Neuron (in vitro differentiated cells): ENCODE results near the gene OLFM4.

ENCODE experiments used
- H2AFZ ChIP-seq: one replicate; pipeline ENCODE4 v1.6.1; 2013; ENCODE audit warnings: low read depth, mild to moderate bottlenecking, inconsistent platforms, low read length, moderate library complexity
- H3K27me3 ChIP-seq: one replicate; pipeline ENCODE4 v1.6.1; 2013; ENCODE audit warnings: low read length; ENCODE audit not compliant: insufficient read depth
- H3K36me3 ChIP-seq: one replicate; pipeline ENCODE4 v1.6.1; 2013; ENCODE audit warnings: low read length; ENCODE audit not compliant: insufficient read depth
- H3K4me1 ChIP-seq: one replicate; pipeline ENCODE4 v1.6.1; 2013; ENCODE audit warnings: low read length; ENCODE audit not compliant: insufficient read depth
- H3K4me3 ChIP-seq: 2 replicates; pipeline ENCODE4 v1.5.1; 2013; ENCODE audit warnings: mild to moderate bottlenecking, low read length, moderate library complexity
- H3K9me3 ChIP-seq: one replicate; pipeline ENCODE4 v1.6.1; 2013; ENCODE audit warnings: low read length

The OLFM4 gene

DNA sequence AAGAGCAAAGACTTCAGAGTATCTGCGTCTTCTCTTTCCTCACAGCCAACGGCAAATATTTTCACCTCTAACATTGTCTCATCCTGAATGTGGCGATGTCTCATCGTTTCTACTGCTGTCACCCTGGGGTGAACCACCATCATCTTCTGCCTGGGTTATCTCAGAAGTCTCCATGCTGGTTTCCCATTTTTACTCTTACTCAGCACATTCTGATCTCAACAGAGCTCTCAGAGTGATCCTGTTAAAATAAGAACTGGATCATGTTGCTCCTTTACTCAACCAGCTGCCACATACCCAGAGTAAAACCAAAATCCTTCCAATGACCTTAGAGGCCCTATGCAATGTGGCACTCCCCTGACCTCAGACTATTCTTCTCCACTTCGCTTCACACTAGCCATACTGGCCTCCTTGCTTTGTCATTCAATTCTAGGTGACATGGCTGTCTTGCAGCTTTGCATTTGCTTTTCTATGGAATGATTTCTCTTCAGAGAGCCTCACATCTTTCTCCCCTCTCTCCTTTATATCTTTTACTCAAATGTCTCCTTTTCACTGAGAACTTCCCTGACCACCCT lies 7.8 kb upstream of the OLFM4 start:
- Histone ChIP-seq H3K36me3 (no peaks in the 10 kb centered on the region), H3K4me3 (no peak overlapping the region), H2AFZ (no peak overlapping the region), H3K4me1 (peaks cover 43% of the 10 kb centered on the region), H3K9me3 (peaks cover 3% of the 10 kb centered on the region), H3K27me3 (no peaks in the 10 kb centered on the region)

DNA sequence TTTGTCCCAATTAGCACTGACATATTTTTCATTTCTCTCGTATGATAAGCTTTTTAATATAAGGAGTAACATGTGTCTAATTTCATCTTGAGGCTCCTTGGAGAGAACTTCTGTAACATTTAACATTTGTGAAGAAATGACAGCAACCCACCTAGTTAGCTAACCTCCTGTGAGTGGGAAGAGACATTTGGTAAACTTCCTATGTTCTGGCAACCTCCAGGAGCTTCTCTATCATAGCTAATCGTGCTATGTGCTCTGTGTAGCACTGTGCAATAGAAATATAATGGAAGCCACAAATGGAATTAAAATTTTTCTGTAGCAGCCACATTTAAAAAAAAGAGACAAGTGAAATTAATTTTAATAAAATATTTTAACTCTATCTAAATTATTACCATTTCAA lies 5.4 kb upstream of the OLFM4 start:
- H3K4me1 ChIP-seq: peaks cover 50% of the 10 kb centered on the region
- H3K4me3 ChIP-seq: no peak overlapping the region
- H2AFZ ChIP-seq: no peak overlapping the region
- H3K9me3 ChIP-seq: no peaks in the 10 kb centered on the region
- H3K27me3 ChIP-seq: no peaks in the 10 kb centered on the region
- no peaks in the 10 kb centered on the region for H3K36me3 ChIP-seq

DNA sequence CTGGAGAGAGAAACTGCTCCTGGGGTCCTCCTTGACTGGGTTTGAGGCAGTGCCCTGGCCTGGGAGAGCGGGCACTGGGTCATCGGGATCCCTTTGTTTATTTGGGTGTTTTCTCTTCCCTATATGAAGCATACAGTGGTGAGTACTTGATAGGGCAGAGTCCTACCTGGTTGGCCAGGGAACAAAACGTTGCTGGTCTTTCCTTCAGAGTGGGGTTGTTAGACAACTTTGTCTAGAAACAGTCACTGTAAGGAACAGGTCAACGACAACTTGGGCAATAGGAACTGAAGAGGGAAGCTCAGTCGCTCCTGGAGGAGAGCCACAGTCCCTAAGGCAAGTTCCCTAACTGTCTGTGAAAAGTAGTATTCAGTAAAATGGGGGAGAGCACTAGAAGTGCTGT lies 550 bp upstream of the OLFM4 start:
- H3K27me3 ChIP-seq: no peaks in the 10 kb centered on the region
- no peaks in the 10 kb centered on the region for H3K36me3 ChIP-seq
- no peaks in the 10 kb centered on the region for H3K9me3 ChIP-seq
- H3K4me3 ChIP-seq: no peak overlapping the region
- H3K4me1 ChIP-seq: peaks cover 18% of the 10 kb centered on the region
- H2AFZ ChIP-seq: no peak overlapping the region

DNA sequence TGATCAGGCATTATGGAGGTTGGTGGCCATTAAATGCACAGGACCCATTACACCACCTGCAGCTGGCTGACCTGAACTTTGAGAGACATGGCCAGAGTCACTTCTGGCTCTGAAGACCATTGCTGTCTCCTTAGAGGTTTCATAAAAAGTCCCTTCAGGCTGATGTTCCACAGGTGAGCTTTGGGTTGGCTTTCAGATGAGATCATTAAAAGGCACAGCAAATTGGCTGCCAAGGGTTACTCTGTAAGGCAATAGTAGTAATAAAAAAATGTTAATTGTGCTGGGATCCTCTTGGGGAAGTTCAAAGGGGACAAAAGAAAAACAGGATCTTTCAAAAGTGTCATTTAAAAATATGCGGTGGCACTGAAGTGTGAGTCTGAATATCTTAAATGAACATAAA lies 4.2 kb downstream of the OLFM4 start:
- Histone ChIP-seq H3K4me3 (no peak overlapping the region), H3K27me3 (no peaks in the 10 kb centered on the region), H2AFZ (no peak overlapping the region), H3K4me1 (no peaks in the 10 kb centered on the region), H3K9me3 (no peaks in the 10 kb centered on the region), H3K36me3 (no peaks in the 10 kb centered on the region)

DNA sequence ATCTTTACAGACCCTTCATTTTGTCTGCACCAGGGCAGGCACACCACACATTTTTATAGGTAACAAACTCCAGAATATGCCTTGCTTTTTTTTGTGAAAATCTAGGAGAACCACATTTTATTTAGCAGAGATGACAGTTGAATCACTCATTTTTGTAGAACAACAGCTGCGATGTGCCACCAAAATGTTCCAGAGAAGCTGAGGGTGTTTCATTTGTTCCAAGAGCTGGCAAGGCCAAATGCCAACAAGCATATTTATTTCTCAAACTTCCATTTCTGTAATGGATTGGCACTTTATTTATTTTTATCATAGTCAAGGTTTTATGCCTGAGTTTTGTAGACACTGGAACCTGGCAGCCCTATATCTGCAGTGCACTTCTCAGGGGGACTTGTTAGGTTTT lies 10.4 kb downstream of the OLFM4 start:
- no peak overlapping the region for H3K4me3 ChIP-seq
- H3K36me3 ChIP-seq: no peaks in the 10 kb centered on the region
- no peaks in the 10 kb centered on the region for H3K9me3 ChIP-seq
- H2AFZ ChIP-seq: no peak overlapping the region
- no peaks in the 10 kb centered on the region for H3K27me3 ChIP-seq
- peaks cover 13% of the 10 kb centered on the region for H3K4me1 ChIP-seq

DNA sequence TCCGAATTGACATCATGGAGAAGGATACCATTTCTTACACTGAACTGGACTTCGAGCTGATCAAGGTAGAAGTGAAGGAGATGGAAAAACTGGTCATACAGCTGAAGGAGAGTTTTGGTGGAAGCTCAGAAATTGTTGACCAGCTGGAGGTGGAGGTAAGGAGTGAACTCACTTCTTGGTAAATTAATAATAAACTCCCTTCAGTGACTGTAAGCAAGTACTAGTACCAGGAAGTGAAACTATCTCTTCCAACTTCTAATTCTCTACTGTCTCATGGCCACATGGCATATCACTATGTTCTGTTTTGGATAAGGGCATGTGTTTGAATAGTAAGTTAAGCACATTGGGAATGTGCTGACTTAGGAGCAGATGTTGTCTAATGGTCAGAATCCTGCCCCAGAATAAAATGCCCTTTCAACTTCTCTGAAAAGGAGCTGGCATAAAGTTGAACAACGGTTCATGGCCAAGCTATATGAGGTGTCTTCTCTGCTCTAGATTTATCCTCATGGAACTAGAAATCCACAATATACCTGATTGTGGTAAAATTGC lies 13.4 kb downstream of the OLFM4 start:
- Histone ChIP-seq H3K4me3 (no peak overlapping the region), H2AFZ (no peak overlapping the region), H3K36me3 (no peaks in the 10 kb centered on the region), H3K9me3 (no peaks in the 10 kb centered on the region), H3K4me1 (peaks cover 15% of the 10 kb centered on the region), H3K27me3 (no peaks in the 10 kb centered on the region)

DNA sequence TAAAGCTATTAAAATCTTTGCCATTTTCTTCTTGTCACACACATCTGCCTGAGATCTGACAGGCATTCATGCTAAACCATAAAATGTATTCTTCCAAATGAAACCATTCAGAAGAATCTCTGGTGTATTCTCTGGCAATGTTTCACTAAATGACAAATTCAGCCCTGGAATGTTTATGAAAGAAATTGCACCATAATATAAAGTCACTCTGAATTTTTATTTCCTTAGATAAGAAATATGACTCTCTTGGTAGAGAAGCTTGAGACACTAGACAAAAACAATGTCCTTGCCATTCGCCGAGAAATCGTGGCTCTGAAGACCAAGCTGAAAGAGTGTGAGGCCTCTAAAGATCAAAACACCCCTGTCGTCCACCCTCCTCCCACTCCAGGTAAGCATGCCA lies 14.3 kb downstream of the OLFM4 start:
- Histone ChIP-seq H3K9me3 (no peaks in the 10 kb centered on the region), H3K36me3 (no peaks in the 10 kb centered on the region), H3K27me3 (no peaks in the 10 kb centered on the region), H2AFZ (no peak overlapping the region), H3K4me1 (peaks cover 15% of the 10 kb centered on the region), H3K4me3 (no peak overlapping the region)

DNA sequence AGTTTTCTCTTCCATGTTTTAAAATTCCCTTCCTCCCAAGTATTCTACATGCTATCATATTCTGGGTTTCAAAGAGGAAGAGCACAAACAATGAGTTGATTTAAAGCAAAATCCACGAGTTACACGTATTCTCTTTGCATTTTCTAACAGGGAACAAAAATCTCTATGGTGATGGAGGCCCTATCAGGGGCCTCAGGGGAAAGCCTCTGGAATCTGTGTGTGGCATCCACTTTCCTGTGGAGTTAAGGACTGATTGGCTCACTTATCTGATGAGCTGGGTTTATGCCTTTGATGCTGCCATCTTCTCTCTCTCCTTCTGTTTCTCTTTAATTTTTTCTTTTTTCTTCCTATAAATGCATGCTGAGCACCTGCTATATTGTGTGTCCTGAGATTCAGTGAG lies 14.8 kb downstream of the OLFM4 start:
- no peaks in the 10 kb centered on the region for H3K9me3 ChIP-seq
- no peaks in the 10 kb centered on the region for H3K27me3 ChIP-seq
- H3K4me1 ChIP-seq: peaks cover 15% of the 10 kb centered on the region
- H2AFZ ChIP-seq: no peak overlapping the region
- no peaks in the 10 kb centered on the region for H3K36me3 ChIP-seq
- no peak overlapping the region for H3K4me3 ChIP-seq

DNA sequence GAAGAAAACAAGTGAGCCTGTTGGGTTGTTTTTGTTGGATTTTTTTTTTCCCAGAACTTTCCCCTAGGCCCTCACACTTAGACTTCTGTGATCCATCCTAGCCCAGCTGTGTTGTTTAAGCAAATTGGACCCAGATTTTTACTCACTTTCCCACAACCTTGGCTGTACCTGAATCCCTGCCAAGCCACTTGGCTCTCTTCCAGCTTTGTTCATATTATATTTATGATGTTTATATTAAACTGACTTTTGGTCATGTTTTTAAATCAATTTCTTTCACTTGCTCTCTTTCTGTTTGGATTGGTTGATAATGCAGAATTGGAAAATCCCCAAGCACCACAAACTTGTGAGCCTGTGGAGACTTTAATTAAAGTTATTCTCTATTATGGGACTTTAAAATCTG lies 16.6 kb downstream of the OLFM4 start:
- H3K27me3 ChIP-seq: no peaks in the 10 kb centered on the region
- no peak overlapping the region for H2AFZ ChIP-seq
- H3K9me3 ChIP-seq: no peaks in the 10 kb centered on the region
- peaks cover 15% of the 10 kb centered on the region for H3K4me1 ChIP-seq
- H3K36me3 ChIP-seq: no peaks in the 10 kb centered on the region
- no peak overlapping the region for H3K4me3 ChIP-seq

DNA sequence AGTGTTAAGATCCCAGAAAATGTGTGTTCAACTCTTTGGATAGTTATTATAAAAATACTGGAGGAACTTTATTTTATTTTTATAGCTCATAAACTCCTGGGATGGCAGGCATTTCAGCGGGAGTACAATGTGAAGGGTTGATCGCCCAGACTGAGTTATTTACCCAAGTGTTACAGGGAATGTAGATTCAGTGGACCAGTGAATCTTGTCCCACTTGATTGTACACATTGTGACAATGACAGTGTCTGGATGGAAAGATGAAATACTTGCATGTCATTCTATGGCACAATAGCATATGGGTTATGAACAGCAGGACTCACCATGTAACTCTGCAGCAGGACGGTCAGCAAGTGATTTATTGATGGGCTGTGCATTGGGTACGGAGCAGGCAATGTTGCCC lies 20.3 kb downstream of the OLFM4 start:
- H3K27me3 ChIP-seq: no peaks in the 10 kb centered on the region
- H3K9me3 ChIP-seq: no peaks in the 10 kb centered on the region
- no peak overlapping the region for H2AFZ ChIP-seq
- H3K4me3 ChIP-seq: no peak overlapping the region
- peaks cover 7% of the 10 kb centered on the region for H3K4me1 ChIP-seq
- H3K36me3 ChIP-seq: no peaks in the 10 kb centered on the region

DNA sequence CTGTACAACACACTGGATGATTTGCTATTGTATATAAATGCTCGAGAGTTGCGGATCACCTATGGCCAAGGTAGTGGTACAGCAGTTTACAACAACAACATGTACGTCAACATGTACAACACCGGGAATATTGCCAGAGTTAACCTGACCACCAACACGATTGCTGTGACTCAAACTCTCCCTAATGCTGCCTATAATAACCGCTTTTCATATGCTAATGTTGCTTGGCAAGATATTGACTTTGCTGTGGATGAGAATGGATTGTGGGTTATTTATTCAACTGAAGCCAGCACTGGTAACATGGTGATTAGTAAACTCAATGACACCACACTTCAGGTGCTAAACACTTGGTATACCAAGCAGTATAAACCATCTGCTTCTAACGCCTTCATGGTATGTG lies 21.5 kb downstream of the OLFM4 start:
- H3K4me1 ChIP-seq: peaks cover 4% of the 10 kb centered on the region
- H3K9me3 ChIP-seq: no peaks in the 10 kb centered on the region
- H2AFZ ChIP-seq: no peak overlapping the region
- no peaks in the 10 kb centered on the region for H3K27me3 ChIP-seq
- H3K4me3 ChIP-seq: no peak overlapping the region
- no peaks in the 10 kb centered on the region for H3K36me3 ChIP-seq

DNA sequence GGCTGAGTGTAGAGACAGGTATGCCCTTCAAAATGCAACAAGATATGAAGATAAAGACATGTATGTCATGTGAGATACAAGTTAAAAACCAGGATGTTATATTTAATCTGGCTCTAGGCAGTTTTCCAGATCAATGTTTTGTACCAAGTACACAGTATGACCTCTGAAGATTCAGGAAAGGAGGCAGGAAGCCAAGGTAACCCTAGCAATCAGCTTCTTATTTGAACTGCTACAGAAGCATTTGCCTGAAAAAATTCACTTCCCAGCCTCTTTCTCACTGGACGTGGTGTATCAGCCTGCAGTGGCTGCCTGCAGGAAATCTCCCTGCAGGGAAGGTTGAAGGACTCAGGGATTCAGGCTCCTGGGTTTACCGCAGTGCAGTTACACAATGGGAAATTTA lies 24.1 kb downstream of the OLFM4 start:
- Histone ChIP-seq H3K4me3 (no peak overlapping the region), H3K36me3 (no peaks in the 10 kb centered on the region), H3K9me3 (no peaks in the 10 kb centered on the region), H3K27me3 (no peaks in the 10 kb centered on the region), H3K4me1 (peaks cover 4% of the 10 kb centered on the region), H2AFZ (no peak overlapping the region)

DNA sequence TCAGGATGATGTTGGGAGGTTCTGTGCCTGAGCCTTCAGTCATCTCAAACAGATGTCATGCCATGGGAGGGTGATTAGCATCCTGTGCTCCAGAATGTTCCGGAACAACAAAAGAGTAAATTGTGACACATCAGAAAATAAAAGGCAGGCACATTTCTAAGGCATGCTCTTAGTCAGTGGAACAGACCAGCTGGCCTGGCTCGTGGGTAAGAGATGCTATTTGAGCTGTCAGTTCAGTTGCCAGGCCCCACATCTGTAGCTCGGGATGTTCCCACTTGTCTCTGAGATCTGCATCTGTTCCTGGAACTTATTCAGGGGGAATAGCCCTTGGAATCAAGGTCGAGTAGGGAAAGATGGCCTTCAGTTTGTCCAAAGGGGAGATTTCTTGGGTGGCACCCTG lies 26.0 kb downstream of the OLFM4 start:
- no peak overlapping the region for H3K4me3 ChIP-seq
- H2AFZ ChIP-seq: no peak overlapping the region
- no peaks in the 10 kb centered on the region for H3K36me3 ChIP-seq
- no peaks in the 10 kb centered on the region for H3K27me3 ChIP-seq
- H3K4me1 ChIP-seq: peaks cover 4% of the 10 kb centered on the region
- H3K9me3 ChIP-seq: no peaks in the 10 kb centered on the region

DNA sequence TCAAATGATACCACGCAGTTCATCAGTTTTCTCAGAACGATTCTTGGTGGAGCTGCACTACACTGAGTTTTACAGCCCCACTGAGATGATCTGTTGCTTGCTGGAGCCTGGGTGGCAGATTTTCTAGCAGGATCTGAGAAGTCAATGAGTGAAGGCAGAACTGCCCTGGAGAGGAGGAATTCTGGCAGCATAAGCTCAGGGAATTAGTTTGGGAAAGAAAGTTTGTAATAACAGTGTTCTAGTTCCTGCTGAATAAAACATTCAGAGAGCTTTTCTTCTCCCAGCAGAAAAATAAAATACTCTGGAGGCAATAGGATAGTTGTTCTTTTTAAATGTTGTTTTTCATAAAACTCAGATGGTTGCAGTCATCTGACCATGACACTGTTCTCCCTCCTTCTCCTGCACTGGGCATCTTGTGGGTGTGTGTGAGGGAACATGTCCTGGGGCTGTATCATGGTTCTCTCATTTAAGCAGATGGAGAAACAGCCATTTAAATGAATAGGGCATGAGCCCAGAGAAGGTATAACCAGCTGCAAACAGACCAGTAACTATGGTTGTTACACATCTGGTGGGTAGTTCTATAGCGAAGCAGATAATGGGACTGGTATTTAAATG lies 29.6 kb downstream of the OLFM4 start:
- no peaks in the 10 kb centered on the region for H3K9me3 ChIP-seq
- H2AFZ ChIP-seq: no peak overlapping the region
- H3K27me3 ChIP-seq: no peaks in the 10 kb centered on the region
- peaks cover 28% of the 10 kb centered on the region for H3K4me1 ChIP-seq
- H3K36me3 ChIP-seq: no peaks in the 10 kb centered on the region
- no peak overlapping the region for H3K4me3 ChIP-seq
